Measurements from ENCODE around the gene CEPT1.

Gene CEPT1

GRCh38 chr1:111216751-111217150 lies 76.7 kb downstream of the CEPT1 start:
- H3K9ac ChIP-seq (ENCODE audit: insufficient read length), result no peak overlapping the region
- DNase-seq (ENCODE audit: low read depth, low spot score), result no peak
- no peaks in the 10 kb centered on the region for H3K36me3 ChIP-seq (ENCODE audit: insufficient read depth, low read length)
- H3K9me3 ChIP-seq (ENCODE audit: low read depth, low read length), result no peaks in the 10 kb centered on the region
- no peak overlapping the region for H3K27ac ChIP-seq
- TF ChIP-seq EZH2 (IDR thresholded peaks at IDR 0.05) (no peak), POLR2AphosphoS5 (IDR thresholded peaks at IDR 0.05; ENCODE audit: borderline replicate concordance, low read depth, low read length) (no peak), FOXP2 (optimal IDR thresholded peaks at IDR 0.05; ENCODE audit: control extremely low read depth, extremely low read length, insufficient read depth) (no peak)
- no peak overlapping the region for H3K4me3 ChIP-seq

GRCh38 chr1:111217183-111217910 lies 77.3 kb downstream of the CEPT1 start:
- Histone ChIP-seq H3K4me3 (no peak overlapping the region), H3K36me3 (ENCODE audit: insufficient read depth, low read length) (no peaks in the 10 kb centered on the region), H3K27ac (no peak overlapping the region), H3K9ac (ENCODE audit: insufficient read length) (no peak overlapping the region), H3K9me3 (ENCODE audit: low read depth, low read length) (no peaks in the 10 kb centered on the region)
- TF ChIP-seq FOXP2 (optimal IDR thresholded peaks at IDR 0.05; ENCODE audit: control extremely low read depth, extremely low read length, insufficient read depth) (no peak), POLR2AphosphoS5 (IDR thresholded peaks at IDR 0.05; ENCODE audit: borderline replicate concordance, low read depth, low read length) (no peak), EZH2 (IDR thresholded peaks at IDR 0.05) (no peak)
- no peak for DNase-seq (ENCODE audit: low read depth, low spot score)

GRCh38 chr1:111218701-111219556 lies 78.9 kb downstream of the CEPT1 start:
- Histone ChIP-seq H3K9me3 (ENCODE audit: low read depth, low read length) (no peaks in the 10 kb centered on the region), H3K36me3 (ENCODE audit: insufficient read depth, low read length) (no peaks in the 10 kb centered on the region), H3K27ac (no peak overlapping the region), H3K9ac (ENCODE audit: insufficient read length) (no peak overlapping the region), H3K4me3 (no peak overlapping the region)
- TF ChIP-seq FOXP2 (optimal IDR thresholded peaks at IDR 0.05; ENCODE audit: control extremely low read depth, extremely low read length, insufficient read depth) (no peak), POLR2AphosphoS5 (IDR thresholded peaks at IDR 0.05; ENCODE audit: borderline replicate concordance, low read depth, low read length) (no peak), EZH2 (IDR thresholded peaks at IDR 0.05) (no peak)
- no peak for DNase-seq (ENCODE audit: low read depth, low spot score)

GRCh38 chr1:111219557-111220286 lies 79.7 kb downstream of the CEPT1 start:
- TF ChIP-seq FOXP2 (optimal IDR thresholded peaks at IDR 0.05; ENCODE audit: control extremely low read depth, extremely low read length, insufficient read depth) (no peak), POLR2AphosphoS5 (IDR thresholded peaks at IDR 0.05; ENCODE audit: borderline replicate concordance, low read depth, low read length) (no peak), EZH2 (IDR thresholded peaks at IDR 0.05) (no peak)
- H3K4me3 ChIP-seq, result no peak overlapping the region
- H3K36me3 ChIP-seq (ENCODE audit: insufficient read depth, low read length), result no peaks in the 10 kb centered on the region
- H3K27ac ChIP-seq, result no peak overlapping the region
- H3K9ac ChIP-seq (ENCODE audit: insufficient read length), result no peak overlapping the region
- no peak for DNase-seq (ENCODE audit: low read depth, low spot score)
- H3K9me3 ChIP-seq (ENCODE audit: low read depth, low read length), result no peaks in the 10 kb centered on the region

GRCh38 chr1:111220302-111220890 lies 80.4 kb downstream of the CEPT1 start:
- TF ChIP-seq POLR2AphosphoS5 (IDR thresholded peaks at IDR 0.05; ENCODE audit: borderline replicate concordance, low read depth, low read length), result no peak
- TF ChIP-seq EZH2 (IDR thresholded peaks at IDR 0.05), result no peak
- no peak for TF ChIP-seq FOXP2 (optimal IDR thresholded peaks at IDR 0.05; ENCODE audit: control extremely low read depth, extremely low read length, insufficient read depth)
- Histone ChIP-seq H3K9ac (ENCODE audit: insufficient read length) (no peak overlapping the region), H3K4me3 (no peak overlapping the region)

GRCh38 chr1:111221276-111221632 lies 81.2 kb downstream of the CEPT1 start:
- TF ChIP-seq EZH2 (IDR thresholded peaks at IDR 0.05) (no peak), POLR2AphosphoS5 (IDR thresholded peaks at IDR 0.05; ENCODE audit: borderline replicate concordance, low read depth, low read length) (no peak), FOXP2 (optimal IDR thresholded peaks at IDR 0.05; ENCODE audit: control extremely low read depth, extremely low read length, insufficient read depth) (no peak)
- H3K9me3 ChIP-seq (ENCODE audit: low read depth, low read length), result no peaks in the 10 kb centered on the region
- H3K36me3 ChIP-seq (ENCODE audit: insufficient read depth, low read length), result no peaks in the 10 kb centered on the region
- no peak overlapping the region for H3K27ac ChIP-seq
- no peak overlapping the region for H3K9ac ChIP-seq (ENCODE audit: insufficient read length)
- H3K4me3 ChIP-seq, result no peak overlapping the region
- DNase-seq (ENCODE audit: low read depth, low spot score), result no peak

More at GRCh38 chr1:111220302-111220890, 80.4 kb downstream of the CEPT1 start:
- Histone ChIP-seq H3K27ac (no peak overlapping the region), H3K36me3 (ENCODE audit: insufficient read depth, low read length) (no peaks in the 10 kb centered on the region), H3K9me3 (ENCODE audit: low read depth, low read length) (no peaks in the 10 kb centered on the region)
- no peak for DNase-seq (ENCODE audit: low read depth, low spot score)

GRCh38 chr1:111221633-111222291 lies 81.7 kb downstream of the CEPT1 start:
- Histone ChIP-seq H3K27ac (no peak overlapping the region), H3K36me3 (ENCODE audit: insufficient read depth, low read length) (no peaks in the 10 kb centered on the region), H3K9ac (ENCODE audit: insufficient read length) (no peak overlapping the region), H3K4me3 (no peak overlapping the region), H3K9me3 (ENCODE audit: low read depth, low read length) (no peaks in the 10 kb centered on the region)
- no peak for DNase-seq (ENCODE audit: low read depth, low spot score)
- TF ChIP-seq POLR2AphosphoS5 (IDR thresholded peaks at IDR 0.05; ENCODE audit: borderline replicate concordance, low read depth, low read length), result no peak
- TF ChIP-seq FOXP2 (optimal IDR thresholded peaks at IDR 0.05; ENCODE audit: control extremely low read depth, extremely low read length, insufficient read depth), result no peak
- TF ChIP-seq EZH2 (IDR thresholded peaks at IDR 0.05), result no peak

Measured in SK-N-MC (cell line).